Endodermal cell (in vitro differentiated cells): ENCODE results near the gene OSBPL6. TPM values are rescaled to one million over a fixed set of nuclear protein-coding genes. Genes with fewer than 3 reads are reported as not detected.
A peak's percentile ranks its signal among the peaks of the same experiment; 100 is the strongest.

ENCODE experiments used
- DNase-seq: peaks from one replicate; pipeline ENCODE4 v3.0.0-alpha.2; 2017
- H3K27ac ChIP-seq: 2 replicates; pipeline ENCODE4 v1.5.1; 2013; ENCODE audit warnings: mild to moderate bottlenecking, low read depth, low read length, moderate library complexity
- H3K27me3 ChIP-seq: 2 replicates; pipeline ENCODE4 v1.6.1; 2013; ENCODE audit warnings: mild to moderate bottlenecking, low read length, moderate library complexity; ENCODE audit not compliant: insufficient read depth, control insufficient read depth, poor library complexity, severe bottlenecking
- H3K36me3 ChIP-seq: 2 replicates; pipeline ENCODE4 v1.7.0; 2013; ENCODE audit warnings: mild to moderate bottlenecking, low read length, moderate library complexity; ENCODE audit not compliant: control insufficient read depth, insufficient read depth
- H3K4me1 ChIP-seq: one replicate; pipeline ENCODE4 v1.7.0; 2013; ENCODE audit warnings: low read length; ENCODE audit not compliant: control insufficient read depth, insufficient read depth
- H3K4me3 ChIP-seq: 2 replicates; pipeline ENCODE4 v1.5.1; 2013; ENCODE audit warnings: mild to moderate bottlenecking, low read length, moderate library complexity
- H3K9ac ChIP-seq: 2 replicates; pipeline ENCODE4 v1.6.1; 2013; ENCODE audit warnings: mild to moderate bottlenecking, low read length, moderate library complexity; ENCODE audit not compliant: poor library complexity, severe bottlenecking; ENCODE audit errors: extremely low read depth
- H3K9me3 ChIP-seq: 2 replicates; pipeline ENCODE4 v1.6.1; 2013; ENCODE audit warnings: mild to moderate bottlenecking, low read length, moderate library complexity; ENCODE audit not compliant: control insufficient read depth
- H3K27ac Mint-ChIP-seq: 2 replicates; pipeline ENCODE4 v1.8.0; 2020; ENCODE audit warnings: mixed read lengths
- H3K27me3 Mint-ChIP-seq: 2 replicates; pipeline ENCODE4 v1.8.0; 2021; ENCODE audit warnings: mild to moderate bottlenecking, mixed read lengths; ENCODE audit not compliant: insufficient read depth
- H3K36me3 Mint-ChIP-seq: 2 replicates; pipeline ENCODE4 v1.8.0; 2020; ENCODE audit warnings: low read depth, mixed read lengths
- H3K4me1 Mint-ChIP-seq: 2 replicates; pipeline ENCODE4 v1.8.0; 2020; ENCODE audit warnings: mixed read lengths
- H3K4me3 Mint-ChIP-seq: 2 replicates; pipeline ENCODE4 v1.8.0; 2020; ENCODE audit warnings: mild to moderate bottlenecking, moderate library complexity, mixed read lengths
- H3K9me3 Mint-ChIP-seq: 2 replicates; pipeline ENCODE4 v1.8.0; 2020; ENCODE audit warnings: mild to moderate bottlenecking, mixed read lengths
- CTCF ChIP-seq: fragments of 200-600 bp; sonication (generic); conservative IDR thresholded peaks from 2 replicates; pipeline ENCODE4 v1.5.0; 2021; ENCODE audit warnings: antibody characterized with exemption, mild to moderate bottlenecking
- WGBS, 2 experiments: methylation state at CpG; one replicate each; pipeline versions ENCODE4 v1.1.5 to v1.1.7; 2013; ENCODE audit warnings: missing lambda C conversion rate in 2 of 2, mixed read lengths in 1 of 2; ENCODE audit not compliant: insufficient coverage in 1 of 2, insufficient read length in 1 of 2; 5-methylcytosine and 5-hydroxymethylcytosine counted together
- total RNA-seq, 2 donors: library from RNA; stranded (reverse); fragmentation: NEBNext Ultra II Directional in 1 of 2; extraction: Animal tissue kit (Norgen Biotek cat#: 25700) in 1 of 2; gene quantifications; 2 replicates in 1 of 2; 3 replicates in 1 of 2; pipeline ENCODE4 v1.2.1, GENCODE V29; 2021

The OSBPL6 gene
- total RNA-seq, 2 donors from 2014 or later: 3.4 to 3.6 TPM

DNA sequence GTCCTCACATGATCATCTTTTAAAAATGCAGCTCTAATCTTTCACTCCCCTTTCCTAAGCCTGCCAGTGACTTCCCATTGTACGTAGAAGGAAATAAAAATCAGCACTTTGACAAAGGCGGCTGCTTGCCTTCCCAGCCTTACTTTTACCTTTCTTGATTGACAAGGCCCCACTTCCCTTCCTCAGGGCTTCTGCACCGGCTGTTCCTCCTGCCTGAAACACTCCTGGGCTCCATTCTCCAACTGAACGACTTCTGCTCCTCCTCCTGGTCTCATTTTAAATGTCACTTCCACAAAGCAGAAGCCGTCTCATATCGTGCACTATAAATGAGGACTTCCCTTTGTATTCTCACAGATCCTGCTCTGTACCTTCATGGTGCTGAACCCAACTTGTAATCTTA is 56.1 kb downstream of the OSBPL6 start:
- no peaks in the 10 kb centered on the region for H3K36me3 ChIP-seq
- Mint-ChIP-seq H3K4me1 (no peaks in the 10 kb centered on the region), H3K27ac (no peak overlapping the region), H3K4me3 (no peak overlapping the region), H3K36me3 (no peaks in the 10 kb centered on the region), H3K27me3 (no peaks in the 10 kb centered on the region), H3K9me3 (no peaks in the 10 kb centered on the region)
- no peak overlapping the region for H3K9ac ChIP-seq
- no peak for DNase-seq
- no peak for TF ChIP-seq CTCF
- H3K4me1 ChIP-seq: no peaks in the 10 kb centered on the region
- peak overlapping the region; percentile 82 for H3K27ac ChIP-seq
- H3K27me3 ChIP-seq: no peaks in the 10 kb centered on the region
- no peaks in the 10 kb centered on the region for H3K9me3 ChIP-seq
- no peak overlapping the region for H3K4me3 ChIP-seq
- WGBS, 2 experiments: 67 to 84% methylated on average over 5 to 6 of the region's 6 CpGs

DNA sequence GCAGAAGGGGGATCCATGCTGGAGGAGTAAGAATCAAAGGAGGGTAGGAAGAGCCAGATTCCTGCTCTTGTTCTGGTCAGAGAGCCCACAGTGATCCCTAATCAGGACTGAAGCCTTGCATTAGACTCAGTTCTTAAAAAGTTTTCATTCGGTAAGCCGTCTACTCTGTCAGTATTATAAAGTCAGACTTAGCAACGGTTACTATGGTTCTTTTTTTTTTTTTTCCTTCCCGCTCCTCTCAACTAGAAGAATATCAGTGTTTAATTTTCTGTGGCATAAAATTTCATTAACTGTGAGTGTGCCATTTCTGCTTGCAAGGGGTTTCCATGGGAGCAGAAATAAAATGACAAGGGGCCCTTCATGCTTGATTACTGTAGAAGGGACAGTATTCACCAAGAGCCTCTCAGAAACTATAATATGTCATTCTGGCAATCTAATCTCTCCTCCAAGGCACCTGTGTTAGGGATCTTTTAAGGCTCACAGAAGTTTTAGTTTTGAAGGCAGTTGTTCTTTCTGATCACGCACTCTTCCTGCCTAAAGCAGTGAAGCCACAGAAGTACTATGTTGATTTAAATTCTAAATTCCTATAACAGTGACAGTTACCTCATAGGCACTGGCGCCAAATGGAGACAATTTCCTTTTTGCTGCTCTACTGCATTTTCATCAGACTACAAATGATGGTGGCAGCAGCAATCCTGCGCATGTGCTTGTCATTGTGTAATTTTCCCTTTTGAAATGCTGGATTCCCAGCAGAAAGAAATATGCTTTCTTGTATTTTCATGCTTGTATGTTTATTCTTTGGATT is 57.0 kb downstream of the OSBPL6 start:
- Histone ChIP-seq H3K9me3 (no peaks in the 10 kb centered on the region), H3K9ac (no peak overlapping the region), H3K36me3 (no peaks in the 10 kb centered on the region), H3K4me1 (peaks cover 7% of the 10 kb centered on the region), H3K27ac (peak overlapping the region; percentile 82), H3K4me3 (no peak overlapping the region), H3K27me3 (no peaks in the 10 kb centered on the region)
- Mint-ChIP-seq H3K9me3 (no peaks in the 10 kb centered on the region), H3K4me1 (peaks cover 9% of the 10 kb centered on the region), H3K27ac (no peak overlapping the region), H3K36me3 (no peaks in the 10 kb centered on the region), H3K4me3 (no peak overlapping the region), H3K27me3 (no peaks in the 10 kb centered on the region)
- WGBS, 2 experiments: 87 to 90% methylated on average over 6 to 7 of the region's 7 CpGs
- no peak for TF ChIP-seq CTCF
- no peak for DNase-seq

DNA sequence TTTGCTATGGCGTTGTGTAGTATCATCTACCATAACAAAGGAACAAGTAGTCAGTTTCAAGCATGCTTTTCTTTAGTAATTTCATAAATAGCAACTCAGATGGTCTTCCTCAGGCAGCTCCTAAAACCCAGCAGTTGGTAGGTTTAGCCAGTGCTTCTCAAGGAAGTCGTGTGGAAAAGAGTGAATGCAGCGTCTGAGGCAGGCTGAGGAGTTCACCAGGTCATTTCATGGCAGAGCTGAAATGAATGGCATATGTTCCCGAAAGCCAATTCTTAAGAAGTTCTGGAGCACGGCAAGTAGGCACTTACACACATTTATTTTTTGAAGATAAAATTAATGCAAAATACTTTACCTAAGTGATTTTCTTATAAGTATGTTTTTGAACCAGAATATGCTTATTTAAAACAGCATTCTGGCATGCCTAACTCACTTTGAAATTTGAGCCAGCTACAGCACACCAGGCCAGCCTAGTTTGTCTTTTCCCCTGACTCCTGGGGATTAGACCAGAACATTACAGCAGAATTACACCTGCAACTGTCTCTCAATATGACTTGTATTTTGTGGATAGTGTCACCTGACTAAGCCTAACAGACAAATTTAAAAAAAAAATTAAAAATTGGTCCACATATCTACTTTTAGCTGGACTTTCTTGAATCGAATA is 62.2 kb downstream of the OSBPL6 start:
- Histone ChIP-seq H3K4me1 (peaks cover 10% of the 10 kb centered on the region), H3K36me3 (no peaks in the 10 kb centered on the region), H3K27me3 (no peaks in the 10 kb centered on the region), H3K4me3 (no peak overlapping the region), H3K9me3 (no peaks in the 10 kb centered on the region), H3K9ac (no peak overlapping the region), H3K27ac (peak overlapping the region; percentile 69)
- Mint-ChIP-seq H3K4me3 (no peak overlapping the region), H3K9me3 (no peaks in the 10 kb centered on the region), H3K27me3 (no peaks in the 10 kb centered on the region), H3K36me3 (no peaks in the 10 kb centered on the region), H3K27ac (no peak overlapping the region), H3K4me1 (peaks cover 13% of the 10 kb centered on the region)
- DNase-seq: peak; percentile 46
- TF ChIP-seq CTCF: no peak
- 44 to 80% methylated on average over 2 to 6 of the region's 6 CpGs for WGBS, 2 experiments
